ENCODE measurements around the gene ZDHHC7.
A peak's percentile ranks its signal among the peaks of the same experiment; 100 is the strongest.
"Not testable (repeated sequence)": the region's sequence is repeated elsewhere in the genome, so short reads cannot be mapped to it uniquely, and the experiment has no call there.

Gene ZDHHC7

DNA sequence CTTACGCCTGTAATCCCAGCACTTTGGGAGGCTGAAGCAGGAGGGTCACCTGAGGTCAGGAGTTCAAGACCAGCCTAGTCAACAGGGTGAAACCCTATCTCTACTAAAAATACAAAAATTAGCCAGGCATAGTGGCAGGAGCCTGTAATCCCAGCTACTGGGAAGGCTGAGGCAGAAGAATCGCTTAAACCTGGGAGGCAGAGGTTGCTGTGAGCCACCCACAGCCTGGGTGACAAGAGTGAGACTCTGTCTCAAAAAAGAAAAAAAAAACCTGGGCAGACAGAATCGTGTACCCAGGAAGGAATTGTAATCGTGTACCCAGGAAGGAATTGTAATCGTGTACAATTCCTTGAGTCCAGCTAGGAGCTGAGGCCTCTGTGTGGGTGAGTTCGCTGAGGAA lies 72.7 kb downstream of the ZDHHC7 start:
- DNase-seq (ENCODE audit: low read depth), result not testable (repeated sequence)

DNA sequence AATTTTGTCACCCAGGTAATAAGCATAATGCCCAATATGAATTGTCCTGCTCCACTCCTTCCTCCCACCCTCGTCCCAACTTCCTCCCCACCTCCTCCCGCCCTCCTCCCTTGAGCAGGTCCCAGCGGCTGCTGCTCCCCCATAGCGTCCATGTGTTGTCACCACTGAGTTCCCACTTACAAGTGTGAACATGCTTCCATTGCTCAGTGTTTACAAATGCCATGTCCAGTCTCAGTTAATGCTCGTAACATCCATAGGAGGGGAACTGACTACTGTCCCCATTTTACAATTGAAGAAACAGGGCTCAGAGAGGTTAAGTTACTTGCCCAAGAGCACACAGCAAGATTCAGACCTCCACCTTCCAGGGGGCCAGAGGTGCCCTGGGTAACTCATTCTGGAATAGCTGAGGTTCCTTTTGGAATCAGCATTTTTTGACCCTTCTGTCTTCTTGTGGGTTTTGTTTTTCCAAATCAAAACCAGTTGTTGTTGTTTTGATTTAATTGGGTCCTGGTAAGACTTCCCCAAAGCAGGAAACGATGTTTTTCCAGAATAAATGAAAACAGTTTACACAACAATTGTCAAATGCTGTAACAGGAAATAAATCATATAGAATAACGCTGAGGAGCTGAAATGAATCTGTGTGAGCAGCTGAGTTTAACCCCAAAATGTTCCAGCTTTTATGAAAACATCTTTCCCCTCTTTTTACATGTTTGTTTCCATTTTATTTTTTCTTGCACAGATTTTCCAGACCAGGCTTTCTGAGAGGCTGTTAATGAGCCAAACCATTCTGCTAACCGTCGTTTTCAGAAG lies 73.9 kb downstream of the ZDHHC7 start:
- no peak for DNase-seq (ENCODE audit: low read depth)

DNA sequence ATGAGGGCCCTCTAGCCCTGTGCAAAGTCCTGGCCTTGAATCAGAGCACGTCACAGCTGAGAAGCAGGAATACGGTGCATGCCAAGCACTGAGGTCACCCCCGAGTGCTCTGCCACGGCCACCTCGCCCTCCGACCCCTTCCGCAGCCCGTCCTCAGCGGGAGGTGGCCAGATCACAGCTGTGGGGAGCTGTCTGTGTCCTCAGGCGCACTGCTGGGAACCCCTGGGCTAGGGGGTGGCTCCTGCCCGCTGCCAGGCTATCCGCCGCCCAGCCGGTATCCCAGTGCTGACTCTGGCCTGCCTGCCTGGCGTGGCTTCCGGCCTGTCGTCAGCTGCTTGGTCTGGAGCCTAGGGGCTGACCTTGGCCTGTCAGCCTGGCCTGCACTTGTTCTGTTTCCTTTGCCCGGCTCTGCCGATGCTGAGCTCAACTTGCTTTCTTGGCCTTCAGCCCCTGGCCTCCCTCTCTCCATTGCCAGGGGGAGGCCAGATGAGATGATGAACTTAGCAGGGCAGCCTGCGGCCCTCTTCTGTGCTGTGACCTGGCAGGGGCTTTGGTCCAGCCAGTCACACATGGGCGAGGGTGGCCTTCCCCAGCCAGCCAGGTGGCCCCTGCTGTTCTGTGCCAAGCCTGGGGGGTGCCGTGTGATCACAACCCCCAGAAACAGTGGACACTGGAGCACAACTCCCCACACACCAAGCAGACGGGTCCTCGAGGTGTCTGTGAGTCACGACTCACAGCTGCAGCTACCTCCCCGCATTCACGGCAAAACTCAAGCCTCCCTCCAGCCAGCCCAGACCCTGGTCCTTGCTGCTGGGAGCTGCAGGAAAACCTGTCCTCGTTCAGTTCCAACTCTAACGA lies 77.3 kb downstream of the ZDHHC7 start:
- no peak for DNase-seq (ENCODE audit: low read depth)

DNA sequence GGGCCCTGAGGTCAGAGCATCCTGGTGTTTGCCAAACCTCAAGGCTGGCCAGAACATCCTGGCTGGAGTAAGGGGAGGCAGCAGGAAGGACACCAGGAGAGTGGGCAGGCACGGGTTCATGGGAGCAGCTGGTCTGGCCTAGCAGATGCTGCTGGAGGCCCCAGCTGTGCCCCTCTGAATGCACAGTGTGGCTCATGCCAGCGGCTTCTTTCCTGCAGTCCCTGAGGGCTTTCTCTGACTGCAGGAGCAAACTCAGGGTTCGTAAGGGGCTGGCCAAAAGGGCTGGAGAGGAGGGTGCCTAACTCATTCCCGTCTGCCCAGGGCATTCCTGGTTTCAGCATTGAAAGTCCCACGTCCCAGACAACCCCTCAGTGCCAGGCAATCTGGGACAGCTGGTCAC lies 78.7 kb downstream of the ZDHHC7 start:
- no peak for DNase-seq (ENCODE audit: low read depth)

DNA sequence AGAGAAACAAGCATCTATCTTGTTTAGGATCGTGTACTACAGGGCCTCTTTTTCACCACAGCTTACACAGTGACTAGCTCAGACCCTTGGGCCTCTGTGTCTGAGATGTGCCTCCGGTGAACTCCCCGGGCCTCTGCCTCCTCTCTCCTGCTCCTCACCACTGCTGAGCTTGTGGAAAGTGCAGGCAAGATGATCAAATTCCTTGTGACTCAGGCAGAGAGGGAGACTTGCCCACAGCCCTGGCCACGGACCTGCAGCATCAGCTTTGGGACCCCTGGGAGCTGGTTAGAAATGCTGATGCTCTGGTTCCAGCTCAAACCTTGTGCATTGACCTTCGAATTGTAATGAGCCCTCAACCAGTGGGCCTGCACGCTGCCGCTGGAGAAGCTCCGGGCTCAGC lies 79.8 kb downstream of the ZDHHC7 start:
- DNase-seq (ENCODE audit: low read depth), result no peak

DNA sequence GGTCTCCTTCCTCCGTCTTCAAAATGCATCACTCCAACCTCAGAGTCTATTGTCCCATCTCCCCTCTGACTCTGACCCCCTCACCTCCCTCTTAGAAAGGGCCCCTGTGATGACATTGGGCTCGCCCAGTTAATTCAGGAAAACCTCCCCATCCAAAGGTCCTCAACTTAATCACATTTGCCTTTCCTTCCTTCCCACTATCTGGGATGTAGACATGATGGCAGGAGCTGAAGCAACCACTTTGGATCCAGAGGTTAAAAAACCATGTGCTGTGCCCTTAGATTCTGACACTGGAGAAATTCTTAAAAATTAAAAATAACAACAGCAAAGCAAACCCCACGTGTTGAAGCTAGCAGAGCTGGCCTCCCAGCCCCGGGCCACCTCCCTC lies 80.2 kb downstream of the ZDHHC7 start:
- no peak for DNase-seq (ENCODE audit: low read depth)

DNA sequence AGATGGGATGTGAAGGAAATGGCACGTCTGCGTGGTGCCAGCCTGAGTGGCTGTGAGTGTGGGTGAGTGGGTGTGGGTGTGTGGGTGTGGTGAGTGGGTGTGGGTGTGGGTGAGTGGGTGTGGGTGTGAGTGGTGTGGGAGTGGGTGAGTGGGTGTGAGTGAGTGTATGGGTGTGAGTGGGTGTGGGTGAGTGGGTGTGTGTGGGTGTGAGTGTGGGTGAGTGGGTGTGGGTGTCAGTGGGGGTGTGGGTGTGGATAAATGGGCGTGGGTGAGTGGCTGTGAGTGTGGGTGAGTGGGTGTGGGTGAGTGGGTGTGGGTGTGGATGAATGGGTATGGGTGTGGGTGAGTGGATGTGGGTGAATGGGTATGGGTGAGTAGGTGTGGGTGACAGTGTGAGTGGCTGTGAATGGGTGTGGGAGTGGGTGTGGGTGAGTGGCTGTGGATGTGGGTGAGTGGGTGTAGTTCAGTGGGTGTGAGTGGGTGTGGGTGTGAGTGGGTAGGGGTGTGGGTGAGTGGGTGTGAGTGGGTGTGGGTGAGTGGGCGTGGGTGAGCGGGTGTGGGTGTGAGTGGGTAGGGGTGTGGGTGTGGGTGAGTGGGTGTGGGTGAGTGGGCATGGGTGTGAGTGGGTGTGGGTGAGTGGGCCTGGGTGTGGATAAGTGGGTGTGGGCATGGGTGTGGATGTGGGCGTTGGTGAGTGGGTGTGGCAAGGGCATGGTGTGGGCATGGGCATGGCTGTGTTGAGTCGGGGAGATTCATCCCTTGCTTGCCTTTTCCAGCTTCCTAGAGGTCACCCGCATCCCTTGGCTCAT lies 80.8 kb downstream of the ZDHHC7 start:
- DNase-seq (ENCODE audit: low read depth), result no peak

DNA sequence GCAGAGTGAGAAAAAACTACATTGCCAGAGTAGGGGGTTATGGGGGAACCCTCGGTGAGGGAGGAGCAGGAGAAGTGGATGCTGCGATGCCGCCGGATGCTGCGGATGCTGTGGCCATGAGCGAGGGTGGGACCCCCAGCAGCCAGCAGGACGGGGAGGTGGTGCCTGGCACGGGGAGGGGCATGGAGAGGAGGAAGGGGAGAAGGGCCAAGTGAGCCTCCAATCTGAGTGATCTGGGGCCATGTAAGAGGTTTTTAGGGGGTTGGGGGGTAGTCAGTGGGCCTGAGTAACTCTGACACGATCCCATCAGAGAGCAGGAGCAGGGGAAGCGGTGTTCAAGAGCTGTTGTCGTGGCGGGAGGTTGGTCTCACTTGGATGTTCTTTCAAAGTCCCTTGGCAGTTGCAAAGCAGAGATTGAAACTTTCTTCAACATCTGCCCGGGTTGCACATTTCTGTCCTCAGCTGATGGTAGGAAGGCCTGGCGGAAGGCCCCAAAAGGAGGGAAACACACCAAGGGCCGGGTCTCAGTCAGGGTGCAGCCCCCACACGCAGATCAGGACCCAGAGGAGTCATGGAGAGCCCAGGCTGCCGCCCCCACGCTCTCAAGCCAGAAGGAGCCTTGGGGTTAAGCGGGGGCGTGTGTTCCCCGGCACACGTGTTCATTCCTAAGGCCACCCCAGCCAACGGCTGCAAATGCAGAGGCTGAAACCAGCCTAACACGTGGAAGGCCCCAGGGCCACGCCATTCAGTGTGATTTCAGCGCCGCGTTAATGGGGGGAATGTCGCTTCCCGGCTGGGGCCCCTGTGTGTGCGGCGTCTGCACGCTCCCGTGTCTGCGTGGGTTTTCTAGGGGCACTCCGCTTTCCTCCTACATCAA lies 81.7 kb downstream of the ZDHHC7 start:
- DNase-seq (ENCODE audit: low read depth), result no peak

DNA sequence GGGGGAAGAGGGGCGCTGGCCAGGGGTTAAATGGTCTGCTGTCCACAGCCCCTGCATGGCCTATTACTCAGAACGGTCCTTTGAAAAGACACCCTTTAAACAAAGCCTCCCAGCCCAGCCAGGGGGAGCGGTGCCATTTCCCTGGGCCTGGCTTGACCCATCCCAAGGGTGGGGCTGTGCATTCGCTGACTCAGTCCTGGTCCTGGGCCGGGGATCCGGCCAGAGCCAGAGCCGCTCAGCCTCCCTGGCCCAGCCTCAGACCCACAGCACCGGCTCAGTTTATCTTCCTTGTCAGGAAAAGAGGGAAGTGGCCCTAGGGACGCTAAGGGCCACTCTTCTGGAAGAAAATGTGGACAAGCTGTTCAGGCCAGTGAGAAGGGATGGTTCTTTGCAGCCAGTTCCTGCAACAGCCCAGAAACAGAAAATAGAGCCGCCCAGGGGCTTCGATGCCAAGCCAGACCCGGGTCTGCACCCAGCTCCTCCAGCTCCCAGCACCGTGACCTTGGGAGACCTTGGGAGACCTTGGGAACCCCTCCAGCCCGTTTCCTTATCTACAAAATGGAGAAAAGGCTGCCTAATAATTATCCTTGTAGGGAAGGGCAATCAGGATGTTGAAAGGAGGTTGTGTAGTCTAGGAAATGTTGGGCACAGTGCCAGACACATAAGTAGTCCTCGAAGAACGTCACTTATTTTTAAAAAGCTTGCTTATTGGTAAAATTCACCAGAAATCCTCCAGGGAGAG lies 82.5 kb downstream of the ZDHHC7 start:
- no peak for DNase-seq (ENCODE audit: low read depth)

DNA sequence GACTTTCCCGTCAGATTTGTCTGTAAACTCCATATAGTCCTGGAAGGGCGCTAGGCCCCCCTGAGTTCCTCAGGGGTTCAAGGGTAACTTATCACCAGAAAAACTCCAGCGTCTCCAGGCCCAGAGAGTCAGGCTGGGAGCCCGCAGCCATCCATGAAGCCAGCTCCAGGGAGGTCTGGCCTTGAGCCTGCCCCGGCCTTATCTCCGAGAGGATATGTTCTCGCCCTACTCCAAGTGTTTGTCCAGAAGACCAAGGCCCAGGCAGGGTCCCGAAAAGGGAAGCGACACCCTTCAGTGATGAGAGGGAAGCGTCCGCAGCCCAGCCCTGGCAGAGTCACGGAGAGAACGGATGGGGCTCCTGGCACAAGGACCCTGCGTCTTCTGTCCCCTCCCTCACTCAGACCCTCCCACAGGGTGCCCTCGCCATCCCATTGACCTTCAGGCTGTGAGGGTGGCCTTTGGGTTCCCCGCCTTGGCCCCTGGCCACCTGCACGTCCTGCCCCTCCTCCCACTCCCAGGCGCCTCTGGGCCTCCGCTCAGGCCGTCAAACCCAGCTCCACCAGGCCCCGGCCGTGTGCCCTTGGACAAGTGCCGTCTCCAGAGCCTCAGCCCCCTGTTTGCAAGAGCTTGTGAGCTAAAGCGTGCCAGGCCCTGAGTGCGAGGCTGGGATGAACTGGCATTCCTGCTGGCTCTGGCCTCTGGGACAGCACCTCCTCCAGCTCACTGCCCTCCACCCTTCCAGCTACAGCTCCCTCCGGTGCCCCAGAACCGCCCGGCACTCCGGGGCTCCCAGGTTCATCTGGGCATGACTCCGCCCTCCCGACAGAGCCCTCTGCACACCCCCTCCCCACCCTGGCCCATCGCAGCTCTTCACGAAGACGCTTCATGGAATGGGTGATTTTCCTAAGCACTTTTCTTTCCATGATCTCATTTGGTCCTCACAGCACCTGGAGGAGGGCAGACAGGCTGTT lies 83.4 kb downstream of the ZDHHC7 start:
- no peak for DNase-seq (ENCODE audit: low read depth)

DNA sequence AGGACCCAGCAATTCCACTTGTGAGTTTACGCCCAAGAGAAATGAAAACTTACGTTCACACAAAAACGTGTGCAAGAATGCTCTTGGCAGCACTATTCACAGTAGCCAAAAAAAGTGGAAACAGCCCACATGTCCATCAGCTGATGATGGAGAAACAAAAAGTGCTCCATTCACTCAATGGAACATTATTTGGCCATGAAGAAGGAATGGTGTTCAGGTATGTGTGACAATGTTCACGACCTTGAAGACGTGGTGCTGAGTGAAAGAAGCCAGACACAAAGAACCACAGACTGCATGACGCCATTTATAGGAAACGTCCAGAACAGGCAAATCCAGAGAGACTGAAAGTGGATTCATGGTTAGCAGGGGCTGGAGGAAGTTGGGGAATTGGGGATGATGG lies 84.9 kb downstream of the ZDHHC7 start:
- no peak for DNase-seq (ENCODE audit: low read depth)

DNA sequence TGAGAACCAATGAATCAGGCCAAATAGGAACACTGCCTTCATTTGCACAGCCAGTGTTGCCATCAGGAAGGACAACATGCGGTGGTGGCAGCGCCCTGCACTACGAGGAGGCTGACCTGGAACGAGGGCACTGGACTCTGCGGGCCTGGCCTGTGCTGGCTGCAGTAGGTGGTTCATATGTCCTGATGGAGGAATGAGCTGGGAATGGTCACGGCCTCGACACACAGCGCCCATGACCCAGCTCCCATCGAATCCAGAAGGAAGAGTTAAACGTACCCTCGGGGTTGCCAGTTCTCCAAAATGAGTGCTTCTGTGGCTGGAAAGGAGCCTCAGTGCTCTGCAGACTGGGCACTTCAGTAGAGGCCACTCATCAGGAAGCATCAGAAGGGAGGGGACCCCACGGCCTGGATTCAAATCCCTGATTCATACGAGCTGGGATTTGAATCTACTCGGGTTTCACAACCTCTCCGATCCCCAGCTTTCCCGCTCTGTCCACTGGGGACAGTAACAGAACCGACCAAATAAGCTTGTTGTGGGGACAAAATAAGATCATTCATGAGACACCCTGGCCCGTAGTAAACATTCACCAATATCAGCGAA lies 85.5 kb downstream of the ZDHHC7 start:
- no peak for DNase-seq (ENCODE audit: low read depth)

DNA sequence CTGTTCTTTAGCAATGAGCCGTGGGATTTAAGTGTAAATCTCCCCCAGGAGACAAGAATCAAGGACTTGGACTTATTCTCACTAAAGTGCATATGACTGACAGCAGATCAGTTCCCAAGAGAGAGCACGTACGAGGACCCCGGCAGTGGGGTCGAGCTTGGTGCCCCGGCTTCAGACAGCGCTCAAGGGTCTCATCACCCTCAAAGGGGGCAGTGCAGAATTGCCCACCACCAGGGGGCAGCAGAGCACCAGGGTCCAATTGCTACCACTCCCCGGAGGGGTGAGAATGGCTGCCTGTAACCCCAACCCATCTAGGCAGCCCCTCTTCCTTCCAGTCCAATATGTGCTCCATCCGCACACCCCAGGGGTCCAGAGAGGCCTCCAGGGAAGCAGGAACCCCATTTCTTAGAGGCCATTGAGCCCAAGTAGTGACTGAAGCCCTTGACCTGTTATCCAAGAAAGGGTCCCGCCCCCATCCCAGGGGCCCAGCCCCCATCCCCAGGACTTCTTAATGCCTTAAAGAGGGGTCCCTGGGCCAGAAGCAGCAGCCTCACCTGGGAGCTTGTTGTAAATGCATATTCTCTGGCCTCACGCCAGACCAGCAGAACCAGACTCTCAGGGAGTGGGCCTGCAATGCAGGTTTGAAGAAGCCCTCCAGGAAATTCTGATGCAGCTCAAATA lies 86.1 kb downstream of the ZDHHC7 start:
- peak; percentile 42 for DNase-seq (ENCODE audit: low read depth)

DNA sequence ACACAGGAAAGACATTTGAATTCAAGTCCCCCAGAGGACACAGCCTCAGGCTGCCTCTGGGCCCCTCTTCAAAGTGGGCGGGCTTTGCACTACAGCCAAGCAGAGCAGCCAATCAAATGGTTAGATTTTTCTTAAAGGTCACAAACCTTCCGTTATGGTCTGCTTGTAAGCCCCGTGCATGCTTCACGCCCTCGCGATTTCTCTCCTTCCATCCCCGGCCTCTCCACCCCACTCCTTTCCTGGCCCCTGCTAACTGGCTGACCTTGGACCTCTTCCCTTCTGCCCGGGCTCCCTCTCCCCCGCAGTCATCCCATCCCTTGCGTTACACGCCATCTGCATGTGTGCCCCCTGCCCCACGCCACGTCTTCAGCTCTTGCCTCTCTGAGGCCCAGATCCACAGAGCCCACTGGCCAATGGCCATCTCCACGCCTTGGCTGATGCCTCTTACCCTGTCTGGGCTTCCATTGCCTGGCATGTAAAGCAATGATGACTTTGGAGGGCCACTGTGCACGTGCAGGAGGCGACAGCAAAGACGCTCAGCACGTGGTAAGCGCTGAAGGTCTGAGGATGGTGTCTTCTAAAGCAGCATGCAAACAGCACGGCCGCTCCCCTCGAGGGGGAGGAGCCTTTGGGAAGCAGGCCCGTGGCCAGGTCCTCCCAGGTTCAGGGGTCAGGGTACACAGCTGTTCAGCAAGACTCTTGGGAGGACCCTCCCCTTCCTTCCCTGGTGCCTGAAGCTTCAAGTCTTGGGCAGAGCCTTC lies 86.8 kb downstream of the ZDHHC7 start:
- DNase-seq (ENCODE audit: low read depth), result no peak

Data from activated T-helper 1 cell treated with Interleukin-2 at 50 U/mL for 16 hours (primary cell).